K562 (cell line): ENCODE measurements around the gene RPL29. TPM values are rescaled to one million over a fixed set of nuclear protein-coding genes. Genes with fewer than 3 reads are reported as not detected.

ENCODE experiments used
- ATAC-seq: fragments of 200-7000 bp; cut with Tn5 transposase; 3 replicates; pipeline ENCODE4 v1.9.1; 2020; ENCODE audit warnings: moderate library complexity
- BruUV-seq: library from RNA; stranded (reverse); fragments of 400-500 nt; replicated peaks from 2 replicates; lab custom pipeline; 2021; lab: Mats Ljungman, UMichigan
- CTCF ChIA-PET: fragments of 300-600 bp; formaldehyde crosslinking; extraction: SDS; loops from one replicate; lab custom pipeline; 2021; ENCODE audit warnings: low intra/inter-chr PET ratio; lab: Yijun Ruan, JAX
- POLR2A ChIA-PET: fragments of 300-600, 350-650 bp; sonication (Branson Sonifier 250); formaldehyde crosslinking; extraction: SDS; loops from one replicate; lab custom pipeline; 2021; ENCODE audit warnings: antibody characterized with exemption, inconsistent platforms; lab: Yijun Ruan, JAX
- DNase-seq, 4 experiments: peaks; one replicate each; pipeline versions ENCODE4 v3.0.0 to v3.0.0-alpha.2; 2011 to 2018; ENCODE audit warnings: low spot score in 3 of 4, mixed read lengths in 3 of 4; ENCODE audit errors: extremely low read depth in 1 of 4
- FAIRE-seq: peaks from 2 replicates; lab custom pipeline; 2011; peaks lifted over from hg19 to GRCh38; lab: Jason Lieb, UNC
- H2AFZ ChIP-seq: 2 replicates; pipeline ENCODE4 v1.6.0; 2011; ENCODE audit warnings: low read depth, low read length, control low read depth, inconsistent platforms
- H3K27ac ChIP-seq: fragments of 200-600 bp; 3 replicates; pipeline ENCODE4 v1.8.0; 2011; ENCODE audit warnings: low read depth, mild to moderate bottlenecking, control low read depth, inconsistent platforms, low read length, moderate library complexity, mixed read lengths; ENCODE audit errors: extremely low read depth
- H3K27me3 ChIP-seq, 2 experiments: fragments of 300-600 bp in 1 of 2; 2 replicates in 1 of 2; 3 replicates in 1 of 2; pipeline versions ENCODE4 v1.6.0 to v1.8.0; 2011; ENCODE audit warnings: inconsistent platforms in 2 of 2, low read length in 2 of 2, mild to moderate bottlenecking in 1 of 2, mixed read lengths in 1 of 2, moderate library complexity in 1 of 2; ENCODE audit not compliant: control insufficient read depth in 2 of 2, insufficient read depth in 2 of 2
- H3K36me3 ChIP-seq: fragments of 300-600 bp; 3 replicates; pipeline ENCODE4 v1.8.0; 2011; ENCODE audit warnings: mild to moderate bottlenecking, low read length, inconsistent platforms; ENCODE audit not compliant: control insufficient read depth, insufficient read depth
- H3K4me1 ChIP-seq, 2 experiments: fragments of 200-600 bp in 1 of 2; replicated peaks in 1 of 2; 2 replicates in 1 of 2; 3 replicates in 1 of 2; pipeline versions ENCODE4 v1.5.1 to v1.8.0; 2011; ENCODE audit warnings: inconsistent platforms in 2 of 2, low read length in 2 of 2, mild to moderate bottlenecking in 1 of 2, mixed read lengths in 1 of 2, moderate library complexity in 1 of 2; ENCODE audit not compliant: control insufficient read depth in 2 of 2, insufficient read depth in 2 of 2
- H3K4me2 ChIP-seq: 2 replicates; pipeline ENCODE4 v1.6.1; 2011; ENCODE audit warnings: low read length, control low read depth, inconsistent platforms, mixed read lengths; ENCODE audit not compliant: insufficient read depth
- H3K4me3 ChIP-seq: fragments of 200-600 bp; sonication (generic), shearing (Covaris generic); 2 replicates; pipeline ENCODE4 v1.5.1; 2016; ENCODE audit warnings: control low read depth, inconsistent platforms
- H3K79me2 ChIP-seq: fragments of 200-600 bp; 3 replicates; pipeline ENCODE4 v1.8.0; 2011; ENCODE audit warnings: low read length, inconsistent platforms; ENCODE audit not compliant: control insufficient read depth, insufficient read depth
- H3K9ac ChIP-seq, 2 experiments: 2 replicates each; pipeline versions ENCODE4 v1.6.0 to v1.6.1; 2011; ENCODE audit warnings: low read depth in 2 of 2, low read length in 2 of 2, control low read depth in 1 of 2, inconsistent platforms in 1 of 2, mild to moderate bottlenecking in 1 of 2, mixed read lengths in 1 of 2; ENCODE audit not compliant: insufficient read depth in 1 of 2
- H3K9me1 ChIP-seq: one replicate; pipeline ENCODE4 v1.6.0; 2011; ENCODE audit warnings: inconsistent platforms, mild to moderate bottlenecking, low read length, moderate library complexity; ENCODE audit not compliant: control insufficient read depth, insufficient read depth
- H3K9me3 ChIP-seq: replicated peaks from 2 replicates; pipeline ENCODE4 v1.5.1; 2011; ENCODE audit warnings: low read depth, low read length, inconsistent platforms; ENCODE audit not compliant: control insufficient read depth, insufficient read depth
- H4K20me1 ChIP-seq: replicated peaks from 2 replicates; pipeline ENCODE4 v1.6.1; 2011; ENCODE audit warnings: low read length, inconsistent platforms, mixed read lengths; ENCODE audit not compliant: control insufficient read depth, insufficient read depth
- ATF2 ChIP-seq: sonication (generic); formaldehyde crosslinking; IDR thresholded peaks from 2 replicates; pipeline ENCODE4 v1.8.1; 2022; ENCODE audit warnings: missing genetic modification reagents
- CHD4 ChIP-seq: fragments of 200-600 bp; sonication (generic); IDR thresholded peaks from 3 replicates; pipeline ENCODE4 v1.6.1; 2012; ENCODE audit warnings: low read depth, mild to moderate bottlenecking, mixed read lengths, low read length, inconsistent platforms; ENCODE audit not compliant: insufficient read depth, insufficient replicate concordance, poor library complexity, severe bottlenecking
- ELF4 ChIP-seq: fragments of 450-650 bp; formaldehyde crosslinking; IDR thresholded peaks from 2 replicates; pipeline ENCODE4 v1.4.0; 2022; ENCODE audit warnings: missing genetic modification characterization
- HNRNPH1 ChIP-seq: fragments of 200-400 bp; formaldehyde crosslinking; optimal IDR thresholded peaks from 2 replicates; pipeline ENCODE3; 2017; ENCODE audit warnings: low read depth, mild to moderate bottlenecking, low read length, moderate library complexity
- NCOA2 ChIP-seq, 2 experiments: fragments of 450-650 bp; IDR thresholded peaks; 2 replicates each; pipeline ENCODE4 v1.6.1; 2018; ENCODE audit warnings: mild to moderate bottlenecking in 2 of 2, moderate library complexity in 1 of 2; ENCODE audit not compliant: partially characterized antibody in 2 of 2
- RFX1 ChIP-seq: fragments of 450-650 bp; IDR thresholded peaks from 2 replicates; pipeline ENCODE4 v1.6.1; 2016; ENCODE audit warnings: mild to moderate bottlenecking, moderate library complexity
- SOX6 ChIP-seq: fragments of 450-650 bp; IDR thresholded peaks from 2 replicates; pipeline ENCODE4 v1.6.1; 2014; ENCODE audit warnings: mild to moderate bottlenecking
- TAF9B ChIP-seq: fragments of 450-650 bp; IDR thresholded peaks from 2 replicates; pipeline ENCODE4 v1.6.1; 2018; ENCODE audit warnings: mild to moderate bottlenecking; ENCODE audit not compliant: partially characterized antibody
- ZNF165 ChIP-seq: fragments of 250-450 bp; sonication (Bioruptor Pico); IDR thresholded peaks from 2 replicates; pipeline ENCODE4 v1.4.0; 2020; ENCODE audit warnings: borderline replicate concordance
- ZNF217 ChIP-seq: sonication (generic); formaldehyde crosslinking; IDR thresholded peaks from 2 replicates; pipeline ENCODE4 v1.8.0; 2022; ENCODE audit warnings: mild to moderate bottlenecking, missing genetic modification reagents
- ZNF224 ChIP-seq: sonication (generic); formaldehyde crosslinking; IDR thresholded peaks from 2 replicates; pipeline ENCODE4 v1.8.0; 2022; ENCODE audit warnings: mild to moderate bottlenecking, missing genetic modification reagents
- ZNF699 ChIP-seq: fragments of 250-450 bp; sonication (Bioruptor Pico); IDR thresholded peaks from 2 replicates; pipeline ENCODE4 v1.8.0; 2021; ENCODE audit warnings: mild to moderate bottlenecking, moderate library complexity; ENCODE audit not compliant: insufficient replicate concordance
- in situ Hi-C: fragments of 300-500 bp; cut with MboI; formaldehyde crosslinking; loops from 4 replicates; pipeline ENCODE4 v1.15.0; 2018; ENCODE audit warnings: inconsistent platforms, mixed read lengths
- intact Hi-C: fragments of 100-400 bp; cut with micrococcal nuclease; formaldehyde crosslinking; loops from 2 replicates; pipeline ENCODE4 v1.14.2; 2022
- polyA plus RNA-seq, 8 experiments: library from polyadenylated mRNA; depleted of rRNA in 4 of 8; stranded (reverse) in 5 of 8; unstranded in 3 of 8; fragments of >200 nt; fragmentation: Nextera tagmentation in 2 of 8; fragmentation: Illumina TruSeq in 1 of 8; extraction: Ambion mirVana in 2 of 8; extraction: Trizol in 1 of 8; gene quantifications; 2 replicates each; pipeline versions ENCODE4 v1.2.1 to v1.2.3, GENCODE V29; 2011 to 2014; ENCODE audit warnings: inconsistent platforms in 1 of 8, missing spikeins in 1 of 8
- total RNA-seq, 7 experiments: library from RNA; depleted of rRNA in 6 of 7; stranded (reverse); fragments of >200 nt in 6 of 7; fragmentation: Illumina TruSeq in 2 of 7; extraction: Trizol in 2 of 7; gene quantifications; 2 replicates each; pipeline versions ENCODE4 v1.2.1 to v1.2.3, GENCODE V29; 2011 to 2021; ENCODE audit warnings: low replicate concordance in 1 of 7

RPL29 gene
- total and polyA plus RNA-seq, 9 of the 15 experiments (the other 6 are each of a cell fraction or from before 2014, with no cell fraction given), result 568 to 1,475 (median 1,104) TPM

- BruUV-seq, result no TSS peak
- in situ Hi-C loops (loop anchor here (5.0 to 25.0 kb wide), 2 partner anchors 37 to 377 kb away; no protein-coding TSS in a partner anchor), intact Hi-C loops (no loop called here)
- no peaks in the 10 kb centered on the region for H3K9me3 ChIP-seq
- no peak overlapping the region for H3K4me3 ChIP-seq
- POLR2A ChIA-PET, result no interaction called here
- no peaks in the 10 kb centered on the region for H3K27me3 ChIP-seq
- no peaks in the 10 kb centered on the region for H4K20me1 ChIP-seq
- H3K79me2 ChIP-seq, result no peaks in the 10 kb centered on the region
- no peaks in the 10 kb centered on the region for H3K36me3 ChIP-seq
- ATAC-seq (no peak), DNase-seq (no peak), FAIRE-seq (no peak)
- H3K4me1 ChIP-seq, result peaks cover 24 to 26% of the 10 kb centered on the region in 2 experiments
- no peak overlapping the region for H3K4me2 ChIP-seq
- CTCF ChIA-PET, result no interaction called here
- no peak overlapping the region for H3K9ac ChIP-seq
- TF ChIP-seq ZNF165 (no peak), ATF2 (CRISPR knock-in tag) (no peak), NCOA2 (IDR thresholded peaks at IDR 0.05; ENCODE audit: partially characterized antibody in 2 of 2) (no peak), CHD4 (no peak), TAF9B (no peak), ZNF224 (CRISPR knock-in tag) (no peak), ZNF699 (no peak), ZNF217 (CRISPR knock-in tag) (no peak), SOX6 (no peak), RFX1 (no peak), HNRNPH1 (no peak), ELF4 (CRISPR knock-in tag) (no peak)
- no peak overlapping the region for H2AFZ ChIP-seq
- no peak overlapping the region for H3K27ac ChIP-seq
- H3K9me1 ChIP-seq, result no peaks in the 10 kb centered on the region
These were observed 14.7 kb upstream of the RPL29 start for GRCh38 chr3:52010431-52010830.
